ENCODE results near the gene C16orf82. TPM values are rescaled to one million over a fixed set of nuclear protein-coding genes. Genes with fewer than 3 reads are reported as not detected.

Gene C16orf82
- total and polyA plus RNA-seq, 2 donors from 2014 or later: not detected

- H3K27me3 ChIP-seq (ENCODE audit: control insufficient read depth, insufficient read depth, low read length): no peaks in the 10 kb centered on the region
- H3K9me3 ChIP-seq (ENCODE audit: control insufficient read depth in 2 of 3, insufficient read depth in 1 of 3, low read length in 3 of 3): no peaks in the 10 kb centered on the region
- FAIRE-seq (no peak), DNase-seq (no peak)
- TF ChIP-seq, protein P1, sequence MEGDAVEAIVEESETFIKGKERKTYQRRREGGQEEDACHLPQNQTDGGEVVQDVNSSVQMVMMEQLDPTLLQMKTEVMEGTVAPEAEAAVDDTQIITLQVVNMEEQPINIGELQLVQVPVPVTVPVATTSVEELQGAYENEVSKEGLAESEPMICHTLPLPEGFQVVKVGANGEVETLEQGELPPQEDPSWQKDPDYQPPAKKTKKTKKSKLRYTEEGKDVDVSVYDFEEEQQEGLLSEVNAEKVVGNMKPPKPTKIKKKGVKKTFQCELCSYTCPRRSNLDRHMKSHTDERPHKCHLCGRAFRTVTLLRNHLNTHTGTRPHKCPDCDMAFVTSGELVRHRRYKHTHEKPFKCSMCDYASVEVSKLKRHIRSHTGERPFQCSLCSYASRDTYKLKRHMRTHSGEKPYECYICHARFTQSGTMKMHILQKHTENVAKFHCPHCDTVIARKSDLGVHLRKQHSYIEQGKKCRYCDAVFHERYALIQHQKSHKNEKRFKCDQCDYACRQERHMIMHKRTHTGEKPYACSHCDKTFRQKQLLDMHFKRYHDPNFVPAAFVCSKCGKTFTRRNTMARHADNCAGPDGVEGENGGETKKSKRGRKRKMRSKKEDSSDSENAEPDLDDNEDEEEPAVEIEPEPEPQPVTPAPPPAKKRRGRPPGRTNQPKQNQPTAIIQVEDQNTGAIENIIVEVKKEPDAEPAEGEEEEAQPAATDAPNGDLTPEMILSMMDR (IDR thresholded peaks at IDR 0.05; ENCODE audit: borderline replicate concordance, extremely low read depth, insufficient read depth): no peak
- H3K9ac ChIP-seq (ENCODE audit: low read length in 3 of 3): no peak overlapping the region
- H3K36me3 ChIP-seq (ENCODE audit: control insufficient read depth in 2 of 3, insufficient read depth in 3 of 3, low read length in 3 of 3): no peaks in the 10 kb centered on the region
- H3K4me1 ChIP-seq (ENCODE audit: control insufficient read depth in 2 of 3, insufficient read depth in 2 of 3, low read depth in 1 of 3, low read length in 3 of 3): no peaks in the 10 kb centered on the region
- intact Hi-C loops (cut with DNase I): no loop called here
- H3K27ac ChIP-seq (ENCODE audit: low read depth in 2 of 2, low read length in 2 of 2): no peak overlapping the region
- H3K4me3 ChIP-seq (ENCODE audit: low read length in 3 of 3): no peak overlapping the region
Measured at GRCh38 chr16:27088216-27088615, 21.5 kb downstream of the C16orf82 start.

GRCh38 chr16:27096375-27096774, 29.6 kb downstream of the C16orf82 start:
- Histone ChIP-seq H3K4me1 (ENCODE audit: control insufficient read depth in 2 of 3, insufficient read depth in 2 of 3, low read depth in 1 of 3, low read length in 3 of 3) (no peaks in the 10 kb centered on the region), H3K9me3 (ENCODE audit: control insufficient read depth in 2 of 3, insufficient read depth in 1 of 3, low read length in 3 of 3) (no peaks in the 10 kb centered on the region), H3K9ac (ENCODE audit: low read length in 3 of 3) (no peak overlapping the region), H3K36me3 (ENCODE audit: control insufficient read depth in 2 of 3, insufficient read depth in 3 of 3, low read length in 3 of 3) (no peaks in the 10 kb centered on the region), H3K27ac (ENCODE audit: low read depth in 2 of 2, low read length in 2 of 2) (no peak overlapping the region), H3K4me3 (ENCODE audit: low read length in 3 of 3) (no peak overlapping the region), H3K27me3 (ENCODE audit: control insufficient read depth, insufficient read depth, low read length) (no peaks in the 10 kb centered on the region)
- TF ChIP-seq, protein P1 (IDR thresholded peaks at IDR 0.05; ENCODE audit: borderline replicate concordance, extremely low read depth, insufficient read depth): no peak
- DNase-seq (no peak), FAIRE-seq (no peak)
- intact Hi-C loops (cut with DNase I): no loop called here

GRCh38 chr16:27097800-27098230, 31.1 kb downstream of the C16orf82 start:
- H3K27ac ChIP-seq (ENCODE audit: low read depth in 2 of 2, low read length in 2 of 2): no peak overlapping the region
- intact Hi-C loops (cut with DNase I): no loop called here
- no peak overlapping the region for H3K4me3 ChIP-seq (ENCODE audit: low read length in 3 of 3)
- FAIRE-seq (no peak), DNase-seq (peak in 2 of 5 donors; percentile 33 to 84)
- H3K27me3 ChIP-seq (ENCODE audit: control insufficient read depth, insufficient read depth, low read length): no peaks in the 10 kb centered on the region
- H3K4me1 ChIP-seq (ENCODE audit: control insufficient read depth in 2 of 3, insufficient read depth in 2 of 3, low read depth in 1 of 3, low read length in 3 of 3): no peaks in the 10 kb centered on the region
- H3K9ac ChIP-seq (ENCODE audit: low read length in 3 of 3): no peak overlapping the region
- no peaks in the 10 kb centered on the region for H3K9me3 ChIP-seq (ENCODE audit: control insufficient read depth in 2 of 3, insufficient read depth in 1 of 3, low read length in 3 of 3)
- TF ChIP-seq, protein P1 (IDR thresholded peaks at IDR 0.05; ENCODE audit: borderline replicate concordance, extremely low read depth, insufficient read depth): no peak
- H3K36me3 ChIP-seq (ENCODE audit: control insufficient read depth in 2 of 3, insufficient read depth in 3 of 3, low read length in 3 of 3): no peaks in the 10 kb centered on the region

All from kidney (tissue), 14 donors.